Activated T-helper 17 cell treated with anti-CD3 and anti-CD28 coated beads, Interleukin-2, amount 50 U/mL, for 72 hours (primary cell): ENCODE measurements around the gene TMEM182. TPM values are rescaled to one million over a fixed set of nuclear protein-coding genes. Genes with fewer than 3 reads are reported as not detected.

ENCODE experiments used
- ATAC-seq: fragments of 150-1000 bp; cut with Tn5 transposase; replicated peaks from 2 replicates; pipeline ENCODE4 v1.10.0; 2021; ENCODE audit warnings: mild to moderate bottlenecking, moderate library complexity
- H3K27ac Mint-ChIP-seq: one replicate; pipeline ENCODE4 v1.8.0; 2022; ENCODE audit warnings: mixed read lengths
- H3K27me3 Mint-ChIP-seq: one replicate; pipeline ENCODE4 v1.8.0; 2022; ENCODE audit warnings: mixed read lengths
- H3K36me3 Mint-ChIP-seq: one replicate; pipeline ENCODE4 v1.8.0; 2022; ENCODE audit warnings: low read depth, mild to moderate bottlenecking, mixed read lengths
- H3K4me1 Mint-ChIP-seq: one replicate; pipeline ENCODE4 v1.8.0; 2022; ENCODE audit warnings: mixed read lengths
- H3K4me3 Mint-ChIP-seq: one replicate; pipeline ENCODE4 v1.8.0; 2022; ENCODE audit warnings: mild to moderate bottlenecking, mixed read lengths
- H3K9me3 Mint-ChIP-seq: one replicate; pipeline ENCODE4 v1.8.0; 2022; ENCODE audit warnings: mixed read lengths
- total RNA-seq, 2 donors: library from RNA; stranded (reverse); gene quantifications; one replicate each; pipeline ENCODE4 v1.2.3, GENCODE V29; 2022

Gene TMEM182
- total RNA-seq, 2 donors from 2014 or later = 4.9 to 6.4 TPM

- ATAC-seq = no peak
- Mint-ChIP-seq H3K9me3 (no peaks in the 10 kb centered on the region), H3K36me3 (no peaks in the 10 kb centered on the region), H3K27ac (no peak overlapping the region), H3K27me3 (peaks cover 10% of the 10 kb centered on the region), H3K4me3 (no peak overlapping the region), H3K4me1 (no peaks in the 10 kb centered on the region)
Measured at GRCh38 chr2:102843764-102844443, 82.1 kb downstream of the TMEM182 start.

- H3K4me3 Mint-ChIP-seq = no peak overlapping the region
- no peaks in the 10 kb centered on the region for H3K4me1 Mint-ChIP-seq
- peaks cover 12% of the 10 kb centered on the region for H3K27me3 Mint-ChIP-seq
- no peak for ATAC-seq
- no peaks in the 10 kb centered on the region for H3K9me3 Mint-ChIP-seq
- no peaks in the 10 kb centered on the region for H3K36me3 Mint-ChIP-seq
- H3K27ac Mint-ChIP-seq = no peak overlapping the region
Measured at GRCh38 chr2:102844911-102845310, 83.1 kb downstream of the TMEM182 start.

- H3K4me3 Mint-ChIP-seq = no peak overlapping the region
- no peaks in the 10 kb centered on the region for H3K4me1 Mint-ChIP-seq
- H3K27me3 Mint-ChIP-seq = peaks cover 12% of the 10 kb centered on the region
- no peak overlapping the region for H3K27ac Mint-ChIP-seq
- no peaks in the 10 kb centered on the region for H3K36me3 Mint-ChIP-seq
- ATAC-seq = no peak
- H3K9me3 Mint-ChIP-seq = peaks cover 4% of the 10 kb centered on the region
Measured at GRCh38 chr2:102848366-102848839, 86.6 kb downstream of the TMEM182 start.

DNA sequence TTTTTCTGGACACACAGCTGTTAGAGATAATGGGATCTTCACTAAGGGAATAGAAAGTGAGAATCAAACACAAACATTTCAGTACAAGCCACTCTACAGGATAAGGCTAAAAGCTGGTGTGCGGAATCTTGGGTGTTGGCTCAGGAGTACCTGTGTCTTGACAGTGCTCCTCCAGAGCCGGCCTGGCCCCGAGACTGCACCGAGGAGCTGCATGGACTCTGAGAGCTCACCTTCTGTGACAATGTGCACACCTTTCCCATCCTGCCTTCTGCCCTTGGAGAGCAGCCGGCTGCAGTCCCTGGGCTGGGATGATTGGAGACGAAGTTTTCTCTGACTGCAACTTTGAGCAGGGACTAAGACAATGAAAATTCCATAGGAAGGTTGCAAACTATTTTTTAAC, 89.1 kb downstream of the TMEM182 start:
- no peak for ATAC-seq
- H3K4me1 Mint-ChIP-seq = no peaks in the 10 kb centered on the region
- peaks cover 4% of the 10 kb centered on the region for H3K9me3 Mint-ChIP-seq
- H3K27me3 Mint-ChIP-seq = peaks cover 12% of the 10 kb centered on the region
- no peaks in the 10 kb centered on the region for H3K36me3 Mint-ChIP-seq
- no peak overlapping the region for H3K4me3 Mint-ChIP-seq
- no peak overlapping the region for H3K27ac Mint-ChIP-seq

DNA sequence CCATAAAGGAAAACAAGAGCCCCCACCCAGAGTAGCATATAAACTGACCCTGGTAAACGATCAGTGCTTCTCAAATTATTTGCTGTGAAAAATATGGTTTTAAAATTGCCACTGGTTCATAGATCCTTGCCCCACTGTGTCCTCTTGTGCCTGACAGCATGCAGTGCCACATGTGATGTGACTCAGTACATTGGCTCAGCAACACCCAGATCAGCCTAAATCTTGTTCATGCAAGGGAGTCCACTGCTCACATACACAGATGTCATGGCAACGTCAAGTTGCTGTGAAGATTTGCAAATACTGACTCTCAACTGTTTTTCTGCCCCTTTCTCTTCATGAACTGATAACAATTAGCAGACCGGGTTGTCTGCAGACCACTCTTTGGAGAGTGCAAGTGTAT, 91.0 kb downstream of the TMEM182 start:
- Mint-ChIP-seq H3K4me1 (no peaks in the 10 kb centered on the region), H3K4me3 (no peak overlapping the region), H3K36me3 (no peaks in the 10 kb centered on the region), H3K9me3 (peaks cover 4% of the 10 kb centered on the region), H3K27me3 (peaks cover 8% of the 10 kb centered on the region), H3K27ac (no peak overlapping the region)
- no peak for ATAC-seq

Other genes with a start within 250 kb of the TMEM182 start
- not detected for gene SLC9A2, start 142.5 kb upstream of the TMEM182 start, total RNA-seq